Measurements from ENCODE around the gene ARL17A. TPM values are rescaled to one million over a fixed set of nuclear protein-coding genes. Genes with fewer than 3 reads are reported as not detected.
"Not testable (repeated sequence)": the region's sequence is repeated elsewhere in the genome, so short reads cannot be mapped to it uniquely, and the experiment has no call there.

The ARL17A gene
- total and polyA plus RNA-seq, 12 donors, result 1.8 to 13.0 (median 7.3) TPM

GRCh38 chr17:46534716-46535115 lies 44.8 kb downstream of the ARL17A start:
- H3K27me3 ChIP-seq; DNase-seq; intact Hi-C loops (cut with DNase I); H3K27ac ChIP-seq; H3K9me3 ChIP-seq; H3K4me1 ChIP-seq; H3K36me3 ChIP-seq; H3K4me3 ChIP-seq; ATAC-seq: not testable (repeated sequence)
- WGBS, 2 donors, result 94 to 98% methylated on average over 19 to 22 of the region's 22 CpGs

DNA sequence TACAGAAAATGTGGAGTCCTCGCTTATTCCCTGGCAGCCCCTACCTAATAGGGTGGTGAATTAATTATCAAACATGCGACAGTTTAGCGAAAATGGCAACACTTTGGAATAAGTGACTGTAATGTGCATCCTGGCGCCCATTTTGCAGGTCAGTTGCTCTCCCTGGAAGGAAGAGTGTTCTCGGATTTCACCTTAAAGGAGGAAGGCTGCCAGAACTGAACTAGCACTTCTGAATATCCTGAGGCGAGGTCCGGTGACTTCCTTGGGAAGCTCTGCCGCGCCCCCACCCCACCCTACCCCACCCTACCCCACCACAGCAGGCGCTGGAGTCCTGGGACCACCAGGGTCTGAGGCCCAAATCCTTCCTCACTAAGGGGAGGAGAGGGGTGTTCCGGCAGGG lies 67.3 kb downstream of the ARL17A start, which contains the start of gene LRRC37A2:
TSS of gene LRRC37A2 (plus strand) at position 301 of the 400 bp plus-strand sequence. CDS start 245 bp downstream, outside the sequence.
- H3K4me1 ChIP-seq; H3K36me3 ChIP-seq; H3K9me3 ChIP-seq; H3K27me3 ChIP-seq; ATAC-seq; intact Hi-C loops (cut with DNase I); H3K4me3 ChIP-seq; H3K27ac ChIP-seq; DNase-seq: not testable (repeated sequence)
- 96 to 100% methylated on average over 2 to 3 of the region's 11 CpGs for WGBS, 2 donors

GRCh38 chr17:46505896-46506295 lies 73.6 kb downstream of the ARL17A start:
- 93 to 96% methylated on average over 6 of the region's 7 CpGs for WGBS, 2 donors
- H3K36me3 ChIP-seq; DNase-seq; H3K27me3 ChIP-seq; intact Hi-C loops (cut with DNase I); H3K27ac ChIP-seq; ATAC-seq; H3K4me1 ChIP-seq; H3K4me3 ChIP-seq; H3K9me3 ChIP-seq: not testable (repeated sequence)

DNA sequence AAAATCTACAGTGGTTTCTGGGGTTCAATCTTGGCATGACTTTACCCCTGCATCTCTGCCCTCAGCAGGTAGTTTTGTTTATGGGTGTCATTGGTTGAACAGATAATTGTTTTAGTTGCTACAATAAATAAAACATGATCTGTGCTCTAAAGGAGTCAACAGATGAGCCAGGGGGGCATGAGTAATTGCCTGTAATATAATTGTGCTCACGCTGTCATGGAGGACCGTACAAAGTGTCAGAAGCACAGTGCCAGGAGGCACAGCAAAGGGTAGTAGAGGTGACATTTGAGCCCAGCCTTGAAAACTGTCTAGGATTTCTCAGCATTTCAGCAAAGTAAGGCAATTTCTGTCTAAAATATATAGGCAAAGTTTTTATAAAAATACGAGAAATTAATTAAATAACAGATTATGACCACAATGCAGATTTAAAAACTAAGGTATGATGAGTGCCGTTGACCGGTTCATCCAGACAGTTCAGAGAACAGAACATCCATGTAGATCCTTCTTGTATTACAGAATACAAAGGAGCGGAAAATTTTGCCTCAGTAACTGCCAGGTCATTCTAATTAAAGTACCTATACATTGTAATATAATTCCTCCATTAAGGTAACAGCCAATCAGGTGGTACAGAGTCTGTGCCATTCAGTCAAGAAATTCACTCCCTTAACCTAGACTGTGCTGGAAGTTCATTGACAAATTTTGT lies 79.9 kb downstream of the ARL17A start:
- H3K9me3 ChIP-seq; DNase-seq; H3K4me1 ChIP-seq; H3K27me3 ChIP-seq; ATAC-seq; intact Hi-C loops (cut with DNase I); H3K4me3 ChIP-seq; H3K27ac ChIP-seq; H3K36me3 ChIP-seq: not testable (repeated sequence)
- WGBS, 2 donors, result no CpG with 5 or more reads among the region's 6 CpGs

DNA sequence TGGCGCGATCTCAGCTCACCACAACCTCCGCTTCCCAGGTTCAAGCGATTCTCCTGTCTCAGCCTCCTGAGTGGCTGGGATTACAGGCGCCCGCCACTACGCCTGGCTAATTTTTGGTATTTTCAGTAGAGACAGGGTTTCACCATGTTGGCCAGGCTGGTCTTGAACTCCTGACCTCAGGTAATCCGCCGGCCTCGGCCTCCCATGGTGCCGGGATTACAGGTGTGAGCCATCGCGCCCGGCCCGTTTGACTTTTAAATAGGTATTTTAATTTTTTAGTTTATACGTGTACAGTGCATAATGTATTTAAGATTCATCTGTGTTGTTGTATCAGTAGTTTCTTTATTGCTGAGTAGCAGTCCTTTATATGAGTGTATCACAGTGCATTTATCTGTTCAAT lies 87.5 kb downstream of the ARL17A start:
- ATAC-seq; DNase-seq; H3K27ac ChIP-seq; H3K4me1 ChIP-seq; H3K27me3 ChIP-seq; H3K9me3 ChIP-seq; H3K4me3 ChIP-seq; H3K36me3 ChIP-seq; intact Hi-C loops (cut with DNase I): not testable (repeated sequence)
- 97 to 98% methylated on average over 11 of the region's 16 CpGs for WGBS, 2 donors

- WGBS, 2 donors, result no CpG with 5 or more reads among the region's 2 CpGs
- H3K9me3 ChIP-seq; H3K4me3 ChIP-seq; ATAC-seq; DNase-seq; H3K36me3 ChIP-seq; intact Hi-C loops (cut with DNase I); H3K27ac ChIP-seq; H3K27me3 ChIP-seq; H3K4me1 ChIP-seq: not testable (repeated sequence)
These were observed 98.2 kb downstream of the ARL17A start for GRCh38 chr17:46481310-46481709.

DNA sequence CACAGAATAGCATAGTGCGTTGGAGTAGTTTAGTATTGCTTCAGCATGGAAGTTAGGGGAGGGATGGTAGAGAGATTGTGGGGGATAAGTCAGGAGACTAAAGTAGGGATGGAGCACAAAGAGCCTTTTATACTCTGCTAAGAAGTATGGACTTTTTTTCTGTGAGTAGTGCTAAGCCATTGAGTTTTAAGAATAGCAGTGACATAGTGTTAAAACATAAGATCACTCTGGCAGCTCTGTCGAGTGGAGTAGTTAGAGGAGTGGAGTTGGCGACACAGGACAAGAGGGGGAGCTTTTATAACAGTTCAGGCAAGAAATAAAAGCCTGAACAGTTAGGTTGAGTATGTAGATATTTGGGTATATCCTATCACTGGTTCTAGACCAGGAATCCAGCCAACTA lies 100.7 kb downstream of the ARL17A start:
- intact Hi-C loops (cut with DNase I); H3K27me3 ChIP-seq; H3K4me3 ChIP-seq; H3K4me1 ChIP-seq; DNase-seq; H3K36me3 ChIP-seq; H3K9me3 ChIP-seq; H3K27ac ChIP-seq; ATAC-seq: not testable (repeated sequence)
- no CpG with 5 or more reads among the region's 3 CpGs for WGBS, 2 donors

- H3K4me1 ChIP-seq; H3K36me3 ChIP-seq; DNase-seq; H3K27me3 ChIP-seq; intact Hi-C loops (cut with DNase I); H3K27ac ChIP-seq; H3K4me3 ChIP-seq; H3K9me3 ChIP-seq; ATAC-seq: not testable (repeated sequence)
- WGBS, 2 donors, result 76 to 88% methylated on average over 1 of the region's 2 CpGs
These were observed 103.9 kb downstream of the ARL17A start for GRCh38 chr17:46475583-46475982.

DNA sequence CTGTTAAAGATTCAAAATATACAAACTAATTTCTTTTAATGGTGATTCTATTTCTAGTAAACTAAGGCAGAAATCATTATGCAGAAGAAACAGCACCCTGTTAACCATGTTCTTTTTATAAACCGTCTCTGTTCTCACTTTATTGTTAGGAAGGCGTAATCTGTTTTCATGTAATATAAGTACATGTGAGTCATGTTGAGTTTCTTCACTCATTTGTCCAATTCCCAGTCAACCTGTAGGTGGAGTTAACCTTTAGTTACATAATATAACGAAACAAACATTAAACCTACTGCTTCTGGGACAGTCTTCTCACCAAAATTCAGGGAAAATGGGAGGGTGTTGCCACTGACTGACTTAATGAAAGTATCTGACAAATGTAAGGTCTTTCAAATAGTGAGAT lies 105.0 kb downstream of the ARL17A start:
- DNase-seq; H3K27me3 ChIP-seq; intact Hi-C loops (cut with DNase I); H3K4me3 ChIP-seq; ATAC-seq; H3K27ac ChIP-seq; H3K36me3 ChIP-seq; H3K4me1 ChIP-seq; H3K9me3 ChIP-seq: not testable (repeated sequence)
- WGBS, 2 donors, result 77 to 88% methylated on average over 1 of the region's 3 CpGs

GRCh38 chr17:46467618-46468017 lies 111.9 kb downstream of the ARL17A start:
- H3K36me3 ChIP-seq; H3K27ac ChIP-seq; H3K9me3 ChIP-seq; intact Hi-C loops (cut with DNase I); DNase-seq; H3K4me1 ChIP-seq; H3K27me3 ChIP-seq; ATAC-seq; H3K4me3 ChIP-seq: not testable (repeated sequence)
- 75% methylated on average over 3 of the region's 5 CpGs; no CpG with 5 or more reads in 1 of the 2 donors for WGBS, 2 donors
